GM12892 (cell line): ENCODE measurements around the gene SYNCRIP.

Source experiments
- DNase-seq: peaks from one replicate; pipeline ENCODE4 v3.0.0; 2011; ENCODE audit not compliant: insufficient read length
- FAIRE-seq: peaks from 2 replicates; lab custom pipeline; 2011; peaks lifted over from hg19 to GRCh38; lab: Jason Lieb, UNC
- POLR2A ChIP-seq: IDR thresholded peaks from 2 replicates; pipeline ENCODE4 v1.6.1; 2011; ENCODE audit warnings: low read depth, low read length, control low read depth
- POLR2AphosphoS5 ChIP-seq: IDR thresholded peaks from 2 replicates; pipeline ENCODE4 v1.6.1; 2011; ENCODE audit warnings: low read depth, low read length, control low read depth
- TAF1 ChIP-seq: IDR thresholded peaks from 2 replicates; pipeline ENCODE4 v1.6.1; 2011; ENCODE audit warnings: low read depth, mild to moderate bottlenecking, control low read depth, low read length, borderline replicate concordance

SYNCRIP gene

GRCh38 chr6:85620308-85620707, 22.4 kb downstream of the SYNCRIP start:
- no peak for FAIRE-seq
- no peak for DNase-seq
- TF ChIP-seq POLR2AphosphoS5 (no peak), TAF1 (no peak), POLR2A (no peak)

- no peak for TF ChIP-seq TAF1
- TF ChIP-seq POLR2AphosphoS5, result peak; percentile 38; the same call in 1 of the 2 replicates
- peak; percentile 25; the same call in 1 of the 2 replicates for TF ChIP-seq POLR2A
- FAIRE-seq (no peak), DNase-seq (no peak)
These were observed 27.9 kb downstream of the SYNCRIP start for GRCh38 chr6:85614780-85615179.

GRCh38 chr6:85612690-85613474, 29.8 kb downstream of the SYNCRIP start:
- TF ChIP-seq TAF1 (no peak), POLR2AphosphoS5 (no peak), POLR2A (peak; percentile 21; the same call in 1 of the 2 replicates)
- FAIRE-seq (no peak), DNase-seq (no peak)

GRCh38 chr6:85610182-85610895, 32.3 kb downstream of the SYNCRIP start:
- no peak for TF ChIP-seq TAF1
- TF ChIP-seq POLR2AphosphoS5, result 0 out of 2 replicates have a peak, but pooled peaks have one; percentile 5
- TF ChIP-seq POLR2A, result peak; percentile 55
- DNase-seq (no peak), FAIRE-seq (no peak)

GRCh38 chr6:85602100-85602499, 40.6 kb downstream of the SYNCRIP start:
- DNase-seq (no peak), FAIRE-seq (no peak)
- TF ChIP-seq POLR2AphosphoS5 (no peak), TAF1 (no peak), POLR2A (no peak)

- TF ChIP-seq POLR2A, result no peak
- no peak for TF ChIP-seq TAF1
- no peak for TF ChIP-seq POLR2AphosphoS5
- FAIRE-seq, result no peak
- DNase-seq, result no peak
These were observed 41.9 kb downstream of the SYNCRIP start for GRCh38 chr6:85600713-85601313.

GRCh38 chr6:85594197-85594930, 48.3 kb downstream of the SYNCRIP start:
- DNase-seq, result no peak
- TF ChIP-seq POLR2A (no peak), TAF1 (no peak), POLR2AphosphoS5 (no peak; the same call in 1 of the 2 replicates)
- no peak for FAIRE-seq

- FAIRE-seq (peak; percentile 100), DNase-seq (peak; percentile 76)
- peak; percentile 93 for TF ChIP-seq POLR2A
- peak; percentile 81 for TF ChIP-seq POLR2AphosphoS5
- peak; percentile 56; the same call in 1 of the 2 replicates for TF ChIP-seq TAF1
These were observed 49.1 kb downstream of the SYNCRIP start, which contains the start of gene SNX14 for GRCh38 chr6:85593438-85594196. SNX14 (minus strand) TSS chr6:85593858; CDS start chr6:85593718, 140 bp downstream.

GRCh38 chr6:85592033-85592432, 50.7 kb downstream of the SYNCRIP start:
- FAIRE-seq, result no peak
- DNase-seq, result no peak
- TF ChIP-seq POLR2A (no peak), TAF1 (no peak), POLR2AphosphoS5 (no peak)

GRCh38 chr6:85591207-85591606, 51.5 kb downstream of the SYNCRIP start:
- TF ChIP-seq POLR2A (no peak), TAF1 (no peak), POLR2AphosphoS5 (no peak)
- DNase-seq, result no peak
- no peak for FAIRE-seq
